Mammary epithelial cell (primary cell): ENCODE measurements around the gene CNEP1R1.

Experiments used
- CTCF ChIP-seq, 2 donors: IDR thresholded peaks in 1 of 2; conservative IDR thresholded peaks in 1 of 2; 2 replicates each; pipeline ENCODE4 v1.5.1; 2011 to 2012; ENCODE audit warnings: inconsistent platforms in 2 of 2, low read length in 2 of 2, mild to moderate bottlenecking in 2 of 2, control low read depth in 1 of 2, low read depth in 1 of 2; ENCODE audit not compliant: insufficient read depth in 1 of 2; ENCODE audit errors: extremely low read depth in 1 of 2
- EZH2 ChIP-seq: IDR thresholded peaks from 2 replicates; pipeline ENCODE4 v1.6.1; 2012; ENCODE audit warnings: low read length, inconsistent platforms, borderline replicate concordance

GRCh38 chr16:50069060-50069459 lies 44.0 kb downstream of the CNEP1R1 start:
- TF ChIP-seq CTCF (conservative IDR thresholded peaks at IDR 0.05 in 1 of 2, IDR thresholded peaks at IDR 0.05 in 1 of 2; ENCODE audit: extremely low read depth in 1 of 2, insufficient read depth in 1 of 2, low read depth in 1 of 2, low read length in 2 of 2), result no peak
- no peak for TF ChIP-seq EZH2
